NCI-H2107 (cell line): ENCODE data around the gene RAB19.

Experiments
- DNase-seq: peaks from one replicate; lab custom pipeline; 2025; lab: John Stamatoyannopoulos, UW

The RAB19 gene, protein sequence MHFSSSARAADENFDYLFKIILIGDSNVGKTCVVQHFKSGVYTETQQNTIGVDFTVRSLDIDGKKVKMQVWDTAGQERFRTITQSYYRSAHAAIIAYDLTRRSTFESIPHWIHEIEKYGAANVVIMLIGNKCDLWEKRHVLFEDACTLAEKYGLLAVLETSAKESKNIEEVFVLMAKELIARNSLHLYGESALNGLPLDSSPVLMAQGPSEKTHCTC

DNA sequence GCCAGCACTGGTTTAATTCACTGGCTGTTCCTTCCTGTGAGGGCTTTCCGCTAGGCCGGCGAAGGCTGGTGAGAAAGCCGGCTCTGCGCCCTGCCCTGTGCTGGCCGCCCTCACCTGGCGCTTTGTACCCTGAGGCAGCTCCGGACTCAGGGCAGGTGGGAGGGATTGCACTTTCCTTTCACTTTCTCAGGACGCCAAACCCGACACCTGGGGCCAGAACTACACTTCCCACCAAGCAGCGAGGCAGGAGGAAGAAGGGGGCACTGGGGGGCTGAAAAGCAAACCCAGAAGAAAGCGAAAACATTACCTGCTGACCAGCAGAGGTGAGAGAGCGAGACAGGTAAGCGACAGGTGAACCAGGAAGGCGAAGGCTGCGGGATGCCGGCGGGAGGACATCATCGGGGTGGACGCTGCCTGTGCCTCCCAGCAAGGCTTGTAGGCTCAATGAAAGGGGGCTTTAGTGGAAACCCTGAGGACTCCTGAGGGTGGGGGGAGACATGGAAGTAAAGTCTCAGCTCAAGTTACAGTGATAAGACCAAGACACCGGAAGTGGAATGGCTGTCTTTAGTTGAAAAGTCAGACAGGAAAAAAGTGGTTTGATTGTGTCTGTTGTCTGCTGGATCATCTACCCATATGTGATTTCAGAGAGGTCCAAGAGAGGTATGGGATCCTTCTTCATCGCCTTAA, at the start of gene RAB19:
Gene RAB19, plus strand, starts transcription at position 181 of the 687 bp plus-strand sequence. CDS start 3,589 bp downstream, outside the sequence.
- DNase-seq: peak; percentile 33

DNA sequence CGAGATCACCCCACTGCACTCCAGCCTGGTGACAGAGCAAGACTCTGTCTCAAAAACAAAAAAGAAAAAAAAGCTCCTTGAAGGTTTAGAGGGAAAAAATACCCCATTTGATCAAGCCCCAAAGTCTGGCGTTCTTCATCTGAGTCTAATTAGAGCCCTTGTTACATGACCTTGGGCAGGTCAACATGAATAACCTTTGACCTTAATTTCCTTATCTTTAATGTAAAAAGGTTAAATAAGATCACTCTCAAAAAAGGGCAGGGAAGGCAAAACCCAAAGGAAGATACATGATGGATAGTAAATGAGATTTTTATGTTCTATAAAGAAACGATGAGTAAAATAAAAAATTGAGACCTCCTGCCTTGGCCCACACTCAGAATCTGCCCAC, 45.8 kb upstream of the RAB19 start:
- no peak for DNase-seq

DNA sequence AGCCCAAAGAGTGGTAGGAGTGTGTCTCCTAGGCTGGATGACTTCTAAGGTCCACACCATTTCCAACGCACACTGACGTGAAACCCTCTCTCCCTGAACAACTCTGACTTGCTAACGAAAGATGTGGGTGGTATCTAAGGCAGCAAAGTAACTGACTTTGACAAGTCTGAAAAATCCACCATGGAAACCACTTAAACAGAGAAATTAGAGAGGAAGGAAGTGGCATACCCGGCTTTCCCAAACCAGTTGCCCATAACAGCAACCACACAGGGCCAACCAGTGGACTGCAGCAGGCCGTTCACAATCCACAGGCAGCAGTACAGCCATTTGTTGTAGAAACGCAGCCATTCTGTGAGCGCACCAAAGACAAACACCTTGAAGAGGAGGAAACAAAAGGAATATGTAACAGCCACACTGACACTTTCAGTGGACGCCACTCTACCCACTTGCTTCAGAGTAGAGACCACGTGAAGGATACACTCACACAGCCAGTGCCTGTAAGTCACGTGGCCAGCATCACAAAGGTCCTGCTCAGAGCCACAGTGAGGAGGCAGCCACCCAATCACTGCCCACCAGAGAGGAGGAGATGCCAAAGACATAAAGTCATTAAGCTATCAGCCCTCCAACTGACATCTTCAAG, 45.3 kb upstream of the RAB19 start:
- no peak for DNase-seq

DNA sequence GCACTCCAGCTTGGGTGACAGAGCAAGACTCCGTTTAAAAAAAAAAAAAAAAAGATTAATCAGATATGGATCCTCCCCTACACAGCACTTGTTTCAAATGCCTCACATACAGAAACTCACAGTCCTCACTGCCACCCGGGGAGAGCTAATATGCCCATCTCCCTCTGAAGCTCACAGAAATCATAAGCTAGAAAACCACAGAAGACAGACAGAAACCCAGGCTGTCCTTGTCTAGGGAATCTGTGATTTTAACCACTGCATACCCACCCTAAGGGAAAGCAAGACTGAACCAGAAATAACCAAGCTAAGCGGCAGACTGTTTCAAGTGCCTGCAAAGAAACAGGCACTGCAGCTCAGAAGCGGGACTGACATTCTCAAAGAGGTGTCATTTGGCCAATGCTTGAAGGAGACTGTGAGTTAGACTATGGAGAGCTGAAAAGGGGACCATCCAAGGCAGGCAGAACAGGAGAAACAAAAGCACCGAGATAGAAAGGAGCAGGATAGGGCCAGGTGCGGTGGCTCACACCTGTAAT, 43.1 kb upstream of the RAB19 start:
- no peak for DNase-seq

DNA sequence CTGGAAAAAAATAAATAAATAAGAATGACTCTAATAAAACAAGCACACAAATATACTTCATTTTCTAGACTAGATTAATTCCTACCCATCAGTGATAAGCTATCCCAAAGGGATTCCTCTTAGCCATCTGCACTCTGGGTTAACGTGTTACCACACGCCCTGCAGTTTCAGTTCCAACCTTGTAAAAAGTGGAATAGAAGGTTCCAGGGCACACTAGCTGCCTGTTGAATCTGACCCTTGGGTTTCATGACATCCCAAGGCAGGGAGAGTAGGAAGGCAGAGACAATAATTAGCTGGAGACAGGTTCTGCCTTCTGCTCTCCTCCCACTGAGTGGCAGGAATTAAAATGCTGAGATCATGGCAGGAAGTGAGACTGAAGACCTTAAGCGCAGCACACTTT, 39.0 kb upstream of the RAB19 start:
- no peak for DNase-seq

DNA sequence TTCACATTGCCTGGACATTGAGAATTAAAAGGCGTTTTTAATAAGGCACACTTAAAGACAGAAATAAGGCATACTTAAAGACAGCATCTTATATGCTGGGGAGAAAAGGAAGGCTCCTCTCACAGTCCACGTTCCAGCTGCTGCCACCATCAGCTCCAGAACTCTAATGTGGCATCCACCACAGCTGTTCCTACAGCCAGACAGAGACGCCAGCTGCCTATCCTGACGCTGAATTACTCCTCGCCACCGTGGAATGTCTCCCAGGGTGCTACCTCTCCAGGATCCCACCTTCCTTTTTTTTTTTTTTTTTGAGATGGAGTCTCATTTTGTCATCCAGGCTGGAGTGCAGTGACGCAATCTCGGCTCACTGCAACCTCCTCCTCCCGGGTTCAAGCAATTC, 36.3 kb upstream of the RAB19 start:
- no peak for DNase-seq

DNA sequence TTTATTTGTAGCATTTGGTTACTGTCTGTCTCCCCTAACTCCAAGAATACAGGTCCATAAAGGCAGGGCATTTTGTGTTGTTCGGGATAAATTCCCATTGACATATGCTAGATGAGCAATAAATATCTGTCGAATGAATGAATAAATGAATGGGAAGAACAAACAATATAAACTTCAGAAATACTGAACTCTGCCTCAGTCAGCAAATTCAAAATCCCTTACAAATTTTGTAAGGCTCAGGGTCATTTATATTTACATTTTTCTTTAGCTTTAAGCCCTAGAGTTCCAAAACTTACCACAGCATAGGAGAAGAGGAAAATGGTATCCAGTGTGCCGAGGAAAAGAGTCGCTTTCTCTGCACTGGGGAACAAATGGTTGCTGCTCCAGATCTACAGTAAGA, 34.6 kb upstream of the RAB19 start:
- no peak for DNase-seq

DNA sequence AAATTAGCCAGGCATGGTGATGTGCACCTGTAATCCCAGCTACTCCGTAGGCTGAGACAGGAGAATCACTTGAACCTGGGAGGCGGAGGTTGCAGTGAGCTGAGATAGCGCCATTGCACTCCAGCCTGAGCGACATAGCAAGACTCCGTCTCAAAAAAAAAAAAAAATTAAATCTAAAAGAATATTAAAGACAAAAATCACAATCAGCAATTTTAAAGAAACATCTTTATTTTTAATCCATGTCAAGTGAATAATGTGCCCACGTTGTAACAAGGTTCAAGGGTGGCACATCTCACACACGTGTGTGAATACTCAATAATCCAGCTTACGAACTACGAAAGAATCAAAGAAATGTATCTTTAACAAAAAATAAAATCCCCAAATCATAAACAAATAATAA, 28.5 kb upstream of the RAB19 start:
- no peak for DNase-seq

DNA sequence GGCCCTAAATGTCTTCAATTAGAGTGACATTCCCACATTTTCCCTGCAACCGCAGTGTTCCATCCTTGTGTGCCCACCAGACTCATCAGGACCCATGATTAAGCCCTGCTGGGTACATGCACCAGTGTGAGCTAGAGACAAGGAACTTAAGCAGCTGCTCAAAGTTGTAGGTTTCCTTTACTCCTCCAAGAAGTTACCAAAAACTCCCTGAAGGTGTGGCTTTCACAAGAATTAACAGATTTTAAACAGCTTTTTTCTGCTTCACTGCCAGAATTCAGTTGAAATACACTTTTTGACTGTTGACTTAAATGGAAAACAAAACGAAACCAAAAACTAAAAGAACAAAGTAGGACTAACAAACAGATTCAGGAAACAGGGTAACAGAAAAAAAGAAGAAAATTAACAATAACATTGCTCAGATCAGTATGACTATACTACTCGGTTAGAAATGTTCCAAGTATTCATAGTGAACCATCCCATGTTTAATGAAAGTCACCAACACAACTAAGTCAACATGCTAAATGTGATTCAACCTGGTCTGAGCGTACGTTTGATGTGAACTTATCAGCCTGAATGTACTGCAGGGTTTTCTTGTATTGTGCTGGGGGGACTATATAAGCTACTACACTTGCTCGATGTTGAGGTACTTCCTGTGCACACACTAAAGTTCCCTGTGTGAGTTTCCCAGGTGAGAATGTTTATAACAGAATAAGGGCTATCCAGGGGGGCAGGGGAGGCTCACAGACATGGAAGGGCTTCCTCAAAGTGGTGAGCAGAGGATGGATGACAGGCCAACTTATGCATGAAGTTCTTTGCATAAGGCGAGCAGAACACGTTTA, 27.7 kb upstream of the RAB19 start:
- no peak for DNase-seq

DNA sequence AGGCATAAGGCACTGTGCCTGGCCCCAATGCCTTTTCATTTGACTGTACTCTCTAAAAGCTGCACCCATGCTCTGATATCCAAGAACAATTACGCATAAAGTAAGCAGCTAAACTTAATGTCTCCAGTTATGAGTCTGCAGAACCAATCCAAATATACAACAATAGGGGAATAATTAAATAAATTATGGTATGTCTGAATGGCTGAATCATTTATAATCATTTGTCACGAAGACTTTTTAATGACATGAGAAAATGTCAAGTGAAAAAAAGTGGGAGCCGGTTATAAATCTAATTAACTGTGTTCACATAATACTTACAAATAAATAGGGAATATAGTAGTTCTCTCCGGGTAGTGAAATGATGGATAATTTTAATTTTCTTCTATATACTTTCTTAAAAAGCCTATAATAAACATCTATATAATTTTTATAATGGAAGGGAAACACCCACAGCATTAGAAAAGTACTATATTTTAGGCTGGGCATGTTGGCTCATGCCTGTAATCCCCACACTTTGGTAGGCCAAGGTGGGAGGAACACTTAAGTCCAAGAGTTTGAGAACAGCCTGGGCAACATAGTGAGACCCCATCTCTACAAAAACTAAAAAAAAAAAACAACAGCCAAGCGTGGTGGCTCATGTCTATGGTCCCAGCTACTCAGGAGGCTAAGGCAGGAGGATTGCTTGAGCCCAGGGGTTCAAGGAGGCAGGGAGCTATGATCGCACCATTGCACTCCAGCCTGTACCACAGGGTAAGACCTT, 19.7 kb upstream of the RAB19 start:
- no peak for DNase-seq

DNA sequence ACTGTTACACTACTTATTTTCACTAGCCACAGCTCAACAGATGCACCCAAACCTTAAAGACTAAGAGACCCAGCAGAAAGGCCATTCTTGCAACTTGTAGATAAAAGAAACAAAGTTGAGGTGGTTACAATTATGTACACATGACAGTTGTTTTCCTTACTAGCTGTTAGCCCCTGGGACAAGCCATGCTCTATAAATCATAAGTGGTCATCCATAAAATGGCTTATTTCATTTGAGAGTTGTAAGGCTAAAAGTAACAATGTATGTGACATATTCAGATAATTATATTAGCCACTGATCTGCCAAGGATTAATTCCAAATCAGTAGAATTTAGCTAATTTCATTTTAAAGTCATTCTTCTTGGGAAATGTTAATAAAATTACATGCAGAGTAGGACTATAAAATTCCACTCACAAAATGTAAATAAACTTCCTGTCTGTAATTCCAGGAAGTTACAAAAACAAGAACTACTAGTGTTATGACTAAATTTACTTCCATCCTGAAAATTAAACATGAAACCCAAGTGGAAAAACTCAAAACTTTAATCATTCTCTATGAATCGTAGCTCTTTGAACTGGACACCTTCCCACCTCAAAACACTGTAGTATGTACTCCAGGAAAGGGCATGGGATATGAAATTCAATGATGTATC, 18.8 kb upstream of the RAB19 start:
- no peak for DNase-seq

DNA sequence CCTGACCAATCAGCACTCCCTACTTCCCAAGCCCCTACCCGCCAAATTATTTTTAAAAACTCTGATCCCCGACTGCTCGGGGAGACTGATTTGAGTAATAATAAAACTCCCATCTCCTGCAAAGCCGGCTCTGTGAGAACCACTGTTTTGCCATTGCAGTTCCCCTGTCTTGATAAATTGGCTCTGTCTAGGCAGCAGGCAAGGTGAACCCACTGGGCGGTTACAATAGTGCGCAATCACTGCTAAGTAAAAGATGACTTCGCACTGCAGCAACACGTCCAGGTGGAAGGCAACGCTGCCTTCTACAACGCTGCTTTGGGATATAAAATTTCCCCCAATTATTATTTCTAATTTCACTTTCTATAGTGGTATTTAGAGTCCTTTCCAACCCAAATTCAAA, 14.4 kb upstream of the RAB19 start:
- DNase-seq: no peak

DNA sequence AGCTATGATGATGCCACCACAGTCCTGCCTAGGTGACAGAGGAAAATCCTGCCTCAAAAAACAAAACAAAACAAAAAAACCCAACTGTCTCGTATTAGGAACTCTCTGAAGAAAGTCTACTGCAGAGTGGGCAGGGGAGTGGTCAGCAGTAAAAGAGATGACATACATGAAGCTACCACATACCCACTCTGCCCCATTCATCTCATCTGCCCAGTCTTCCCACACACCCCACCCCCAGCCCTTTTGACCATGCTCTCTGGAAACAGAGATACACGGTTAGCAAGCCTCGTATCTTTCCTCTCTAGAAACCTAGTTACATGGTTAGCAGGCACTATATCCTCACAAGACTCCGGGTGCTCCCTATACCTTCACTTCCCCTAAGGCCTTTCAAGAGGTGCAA, 13.8 kb upstream of the RAB19 start:
- no peak for DNase-seq

DNA sequence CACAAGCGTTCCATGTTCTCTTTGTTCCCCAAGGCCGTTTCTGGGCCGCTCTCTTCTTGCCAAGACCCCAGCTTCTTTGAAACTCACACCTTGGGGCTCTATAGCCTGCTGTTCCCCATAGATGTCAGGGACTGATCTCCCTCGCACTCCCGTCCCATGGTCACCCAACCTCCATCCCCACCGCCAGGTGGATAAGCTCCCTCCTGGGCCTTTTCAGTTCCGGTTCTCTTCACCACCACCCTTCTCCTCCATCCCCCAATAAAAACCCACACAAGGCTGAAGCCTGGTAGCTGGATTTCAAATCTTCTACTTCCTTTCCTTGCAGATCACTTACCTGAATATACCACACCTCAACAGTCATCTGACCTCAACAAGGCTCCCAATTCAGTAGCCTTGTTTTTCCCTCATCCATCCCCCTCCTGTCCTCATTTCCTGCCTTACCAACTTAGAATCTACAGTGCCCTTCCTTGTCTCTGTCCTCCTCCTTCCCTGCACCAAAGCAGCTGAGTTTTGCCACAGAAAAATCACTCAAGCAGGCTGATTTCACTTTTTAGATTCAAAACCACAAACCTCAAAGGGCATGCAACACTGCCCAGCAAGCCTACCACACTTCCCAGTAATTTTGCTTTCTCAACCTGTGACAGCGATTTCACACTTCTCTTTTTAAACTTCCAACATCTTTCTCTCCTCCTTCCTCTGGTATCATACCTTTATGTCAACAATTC, 13.2 kb upstream of the RAB19 start:
- DNase-seq: no peak

DNA sequence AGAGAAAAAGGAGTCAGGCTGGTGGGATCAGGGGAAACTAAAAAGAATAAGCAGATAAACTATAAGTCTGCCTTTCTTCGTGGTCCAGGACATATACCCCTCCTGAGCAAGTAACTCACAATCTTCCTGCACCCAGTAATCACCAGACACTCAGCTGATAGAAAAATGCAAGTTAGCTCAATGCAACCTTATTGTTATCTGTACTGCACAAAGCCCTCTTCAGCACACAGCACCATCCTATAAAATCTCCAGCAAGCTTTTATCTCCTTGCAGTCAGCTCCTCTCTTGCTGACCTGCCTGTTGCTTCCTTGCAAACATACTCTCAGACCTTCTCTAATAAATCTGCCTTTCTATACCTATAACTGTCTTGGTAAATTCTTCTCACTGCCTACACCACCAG, 12.2 kb upstream of the RAB19 start:
- no peak for DNase-seq

DNA sequence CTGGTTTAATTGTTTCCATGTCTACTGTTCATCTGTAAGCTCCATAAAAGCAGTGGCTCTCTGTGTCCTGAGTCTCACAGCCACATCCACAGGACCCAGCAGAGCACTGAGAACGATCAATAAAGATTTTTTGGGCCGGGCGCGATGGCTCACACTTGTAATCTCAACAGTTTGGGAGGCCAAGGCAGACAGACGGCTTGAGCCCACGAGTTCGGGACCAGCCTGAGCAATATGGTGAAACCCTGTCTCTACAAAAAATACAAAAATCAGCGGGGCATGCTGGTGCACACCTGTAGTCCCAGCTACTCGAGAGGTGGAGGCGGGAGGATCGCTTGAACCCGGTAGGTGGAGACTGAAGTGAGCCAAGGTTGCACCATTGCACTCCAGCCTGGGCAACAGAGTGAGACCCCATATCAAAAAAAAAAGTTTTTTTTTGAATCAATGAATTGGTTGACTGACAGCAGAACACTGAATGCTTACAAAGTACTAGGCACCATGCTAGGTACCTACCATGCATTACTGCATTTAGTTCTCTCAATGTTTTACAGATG, 10.0 kb upstream of the RAB19 start:
- DNase-seq: no peak

DNA sequence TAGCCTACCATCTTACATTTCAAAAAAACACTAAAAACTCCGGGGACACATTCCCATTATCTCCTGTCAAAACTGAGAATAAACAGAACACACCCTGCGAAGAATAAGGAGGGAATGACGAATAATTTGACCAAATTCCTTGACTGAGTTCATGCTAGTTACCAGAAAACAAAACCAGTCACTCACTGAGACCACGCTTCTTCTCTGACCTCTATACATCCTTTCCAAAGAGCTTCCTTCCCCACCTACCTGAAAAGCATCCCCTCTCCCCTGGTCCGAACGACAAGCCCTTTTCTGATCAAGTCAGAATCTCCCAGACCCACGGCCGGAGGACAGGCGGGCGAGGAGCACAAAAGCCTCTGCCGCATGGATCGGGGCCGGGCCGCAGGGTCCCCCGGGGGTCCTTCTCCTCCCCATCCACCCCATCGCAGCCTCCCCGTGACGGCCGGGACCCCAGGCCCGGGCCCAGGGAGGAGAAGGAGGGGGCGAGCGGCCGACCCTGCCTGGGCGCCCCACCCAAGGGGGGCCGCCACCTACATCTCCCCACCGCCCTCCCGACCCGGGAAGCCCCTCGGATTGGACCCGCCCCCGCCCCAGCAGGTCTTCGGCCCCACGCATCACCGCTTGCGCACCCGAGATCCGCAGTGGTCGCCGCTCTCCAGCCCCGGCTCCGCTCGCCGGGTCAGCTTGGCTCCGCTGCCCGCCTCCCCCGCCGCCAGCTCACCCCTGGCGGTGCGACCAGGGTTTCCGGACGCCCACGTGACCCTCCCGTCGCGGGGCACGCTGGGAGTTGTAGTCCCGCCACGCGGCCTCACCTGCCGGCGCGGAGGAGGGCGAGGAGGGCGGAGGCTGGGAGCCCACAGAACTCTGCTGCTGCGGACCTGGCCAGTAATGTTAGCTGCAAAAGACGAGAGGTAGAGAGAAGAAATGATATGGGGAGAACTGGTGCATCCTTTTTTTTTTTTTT, 5.8 kb upstream of the RAB19 start, which contains the start of gene SLC37A3:
Gene SLC37A3, minus strand, starts transcription at position 747 of the 967 bp plus-strand sequence. CDS start 16,004 bp downstream, outside the sequence.
- peak; percentile 79 for DNase-seq

DNA sequence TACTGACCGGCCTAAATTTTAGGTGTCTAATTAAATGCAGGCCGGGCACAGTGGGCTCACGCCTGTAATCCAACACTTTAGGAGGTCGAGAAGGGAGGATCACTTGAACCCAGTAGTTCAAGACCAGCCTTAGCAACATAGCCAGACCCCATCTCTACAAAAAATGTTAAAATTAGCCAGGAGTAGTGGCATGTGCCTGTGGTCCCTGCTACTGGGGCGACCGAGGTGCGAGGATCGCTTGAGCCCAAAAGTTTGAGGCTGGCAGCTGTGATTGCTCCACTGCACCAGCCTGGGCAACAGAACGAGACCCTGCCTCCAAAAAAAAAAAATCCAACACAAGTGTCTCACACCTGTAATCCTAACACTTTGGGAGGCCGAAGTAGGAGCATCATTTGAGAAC, 5.0 kb upstream of the RAB19 start:
- DNase-seq: no peak

DNA sequence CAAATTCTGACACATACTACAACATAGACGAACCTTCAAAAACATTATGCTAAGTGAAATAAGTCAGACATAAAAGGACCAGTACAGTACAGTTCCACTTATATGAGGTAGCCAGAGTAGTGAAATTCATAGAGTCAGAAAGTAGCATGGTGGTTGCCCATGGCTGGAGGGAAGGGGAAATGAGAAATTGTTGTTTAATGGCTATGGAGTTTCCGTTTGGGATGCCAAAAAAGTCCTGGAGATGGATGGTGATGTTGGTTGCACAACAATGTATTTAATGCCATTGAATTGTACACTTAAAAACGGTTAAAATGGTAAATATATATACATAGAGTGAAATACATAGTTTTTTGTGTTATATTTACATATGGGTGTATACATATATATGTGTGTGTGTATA, 3.5 kb upstream of the RAB19 start:
- DNase-seq: no peak
